ENCODE measurements around the gene CPED1. TPM values are rescaled to one million over a fixed set of nuclear protein-coding genes. Genes with fewer than 3 reads are reported as not detected.
"Not testable (repeated sequence)": the region's sequence is repeated elsewhere in the genome, so short reads cannot be mapped to it uniquely, and the experiment has no call there.

CPED1 gene
- total RNA-seq, 1 experiment from 2014 or later, result 1.8 TPM

DNA sequence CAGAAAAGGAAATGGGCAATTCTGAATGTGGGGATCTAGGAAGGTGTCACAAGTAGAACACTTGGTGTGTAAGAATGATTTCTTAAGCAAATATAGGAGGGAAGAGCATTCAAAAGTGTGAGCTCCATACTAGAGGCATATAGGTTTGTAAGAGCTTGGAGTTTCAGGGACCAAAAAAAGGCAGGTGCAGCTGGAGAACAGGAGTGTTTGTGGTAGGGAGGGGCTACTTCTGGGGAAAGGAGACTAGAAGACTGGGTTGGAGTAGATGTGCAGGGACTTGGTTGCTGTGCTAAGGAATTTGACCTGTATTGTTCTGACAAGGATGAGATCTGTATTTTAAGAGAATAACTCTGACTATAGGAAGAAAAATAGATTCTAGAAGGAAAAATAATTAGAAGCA, 46.4 kb downstream of the CPED1 start:
- Histone ChIP-seq H2AFZ (ENCODE audit: low read length) (no peak overlapping the region), H3K27me3 (ENCODE audit: low read length) (no peaks in the 10 kb centered on the region), H4K20me1 (ENCODE audit: low read length) (no peaks in the 10 kb centered on the region), H3K4me1 (ENCODE audit: insufficient read depth, low read length) (peaks cover 8% of the 10 kb centered on the region; the same call in 1 of the 2 replicates), H3K9me2 (replicated peaks; ENCODE audit: low read length) (no peaks in the 10 kb centered on the region), H3K36me3 (ENCODE audit: low read depth, low read length) (no peaks in the 10 kb centered on the region), H3K27ac (ENCODE audit: low read length) (no peak overlapping the region), H3K4me2 (ENCODE audit: low read length) (no peak overlapping the region), H3K9ac (ENCODE audit: low read length) (no peak overlapping the region), H3K79me2 (ENCODE audit: low read length) (no peaks in the 10 kb centered on the region), H3K9me3 (ENCODE audit: low read length) (no peaks in the 10 kb centered on the region), H3F3A (ENCODE audit: low read length, unreplicated experiment) (no peaks in the 10 kb centered on the region), H3K4me3 (ENCODE audit: low read length) (no peak overlapping the region)
- intact Hi-C loops (cut with micrococcal nuclease), result no loop called here
- DNase-seq, result no peak
- BruUV-seq (replicated peaks), result no TSS peak
- ChIA-PET CTCF (no interaction called here), POLR2A (ENCODE audit: unreplicated experiment) (interaction anchor here (0.6 kb wide), 2 partner anchors 8 to 279 kb away, joined by 3 to 4 read pairs; no protein-coding TSS in a partner anchor)
- TF ChIP-seq EZH2phosphoT487 (IDR thresholded peaks at IDR 0.05; ENCODE audit: borderline replicate concordance, low read length) (no peak), EZH2 (IDR thresholded peaks at IDR 0.05; ENCODE audit: low read length, unreplicated experiment) (no peak)
- TF ChIP-seq, protein P1, sequence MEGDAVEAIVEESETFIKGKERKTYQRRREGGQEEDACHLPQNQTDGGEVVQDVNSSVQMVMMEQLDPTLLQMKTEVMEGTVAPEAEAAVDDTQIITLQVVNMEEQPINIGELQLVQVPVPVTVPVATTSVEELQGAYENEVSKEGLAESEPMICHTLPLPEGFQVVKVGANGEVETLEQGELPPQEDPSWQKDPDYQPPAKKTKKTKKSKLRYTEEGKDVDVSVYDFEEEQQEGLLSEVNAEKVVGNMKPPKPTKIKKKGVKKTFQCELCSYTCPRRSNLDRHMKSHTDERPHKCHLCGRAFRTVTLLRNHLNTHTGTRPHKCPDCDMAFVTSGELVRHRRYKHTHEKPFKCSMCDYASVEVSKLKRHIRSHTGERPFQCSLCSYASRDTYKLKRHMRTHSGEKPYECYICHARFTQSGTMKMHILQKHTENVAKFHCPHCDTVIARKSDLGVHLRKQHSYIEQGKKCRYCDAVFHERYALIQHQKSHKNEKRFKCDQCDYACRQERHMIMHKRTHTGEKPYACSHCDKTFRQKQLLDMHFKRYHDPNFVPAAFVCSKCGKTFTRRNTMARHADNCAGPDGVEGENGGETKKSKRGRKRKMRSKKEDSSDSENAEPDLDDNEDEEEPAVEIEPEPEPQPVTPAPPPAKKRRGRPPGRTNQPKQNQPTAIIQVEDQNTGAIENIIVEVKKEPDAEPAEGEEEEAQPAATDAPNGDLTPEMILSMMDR (conservative IDR thresholded peaks at IDR 0.05; ENCODE audit: low read depth, low read length), result no peak
- ATAC-seq, result no peak

DNA sequence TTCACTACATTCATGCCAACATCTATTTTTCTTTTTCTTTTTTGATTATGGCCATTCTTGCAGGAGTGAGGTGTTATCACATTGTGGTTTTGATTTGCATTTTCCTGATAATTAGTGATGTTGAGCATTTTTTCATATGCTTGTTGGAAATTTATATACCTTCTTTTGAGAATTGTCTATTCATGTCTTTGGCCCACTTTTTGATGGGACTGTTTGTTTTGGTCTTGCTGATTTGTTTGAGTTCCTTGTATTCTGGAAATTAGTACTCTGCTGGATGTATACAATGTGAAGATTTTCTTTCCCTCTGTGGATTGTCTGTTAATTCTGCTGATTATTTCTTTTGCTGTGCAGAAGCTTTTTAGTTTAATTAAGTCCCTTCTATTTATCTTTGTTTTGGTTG, 48.3 kb downstream of the CPED1 start:
- H3K9me2 ChIP-seq (replicated peaks; ENCODE audit: low read length); H3K79me2 ChIP-seq (ENCODE audit: low read length); H4K20me1 ChIP-seq (ENCODE audit: low read length); CTCF ChIA-PET; H3K27ac ChIP-seq (ENCODE audit: low read length); H3K27me3 ChIP-seq (ENCODE audit: low read length); DNase-seq; H2AFZ ChIP-seq (ENCODE audit: low read length); H3K9me3 ChIP-seq (ENCODE audit: low read length); H3K4me2 ChIP-seq (ENCODE audit: low read length); H3F3A ChIP-seq (ENCODE audit: low read length, unreplicated experiment); intact Hi-C loops (cut with micrococcal nuclease); POLR2A ChIA-PET (ENCODE audit: unreplicated experiment); ATAC-seq; H3K9ac ChIP-seq (ENCODE audit: low read length); H3K36me3 ChIP-seq (ENCODE audit: low read depth, low read length); BruUV-seq (replicated peaks); H3K4me3 ChIP-seq (ENCODE audit: low read length): not testable (repeated sequence)
- H3K4me1 ChIP-seq (ENCODE audit: insufficient read depth, low read length), result peaks cover 12% of the 10 kb centered on the region

DNA sequence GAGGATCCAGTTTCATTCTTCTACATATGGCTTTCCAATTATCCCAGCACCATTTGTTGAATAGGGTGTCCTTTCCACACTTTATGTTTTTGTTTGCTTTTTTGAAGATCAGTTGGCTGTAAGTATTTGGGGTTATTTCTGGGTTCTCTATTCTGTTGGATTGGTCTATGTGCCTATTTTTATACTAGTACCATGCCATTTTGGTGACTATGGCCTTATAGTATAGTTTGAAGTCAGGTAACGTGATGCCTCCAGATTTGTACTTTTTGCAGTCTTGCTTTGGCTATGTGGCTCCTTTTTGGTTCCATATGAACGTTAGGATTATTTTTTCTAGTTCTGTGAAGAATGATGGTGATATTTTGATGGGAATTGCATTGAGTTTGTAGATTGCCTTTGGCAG, 48.8 kb downstream of the CPED1 start:
- peaks cover 17% of the 10 kb centered on the region for H3K4me1 ChIP-seq (ENCODE audit: insufficient read depth, low read length)
- H4K20me1 ChIP-seq (ENCODE audit: low read length); H3F3A ChIP-seq (ENCODE audit: low read length, unreplicated experiment); BruUV-seq (replicated peaks); H3K27ac ChIP-seq (ENCODE audit: low read length); H3K79me2 ChIP-seq (ENCODE audit: low read length); DNase-seq; H3K4me3 ChIP-seq (ENCODE audit: low read length); H3K4me2 ChIP-seq (ENCODE audit: low read length); H3K9me3 ChIP-seq (ENCODE audit: low read length); H2AFZ ChIP-seq (ENCODE audit: low read length); intact Hi-C loops (cut with micrococcal nuclease); H3K36me3 ChIP-seq (ENCODE audit: low read depth, low read length); CTCF ChIA-PET; POLR2A ChIA-PET (ENCODE audit: unreplicated experiment); H3K27me3 ChIP-seq (ENCODE audit: low read length); H3K9ac ChIP-seq (ENCODE audit: low read length); H3K9me2 ChIP-seq (replicated peaks; ENCODE audit: low read length); ATAC-seq: not testable (repeated sequence)

DNA sequence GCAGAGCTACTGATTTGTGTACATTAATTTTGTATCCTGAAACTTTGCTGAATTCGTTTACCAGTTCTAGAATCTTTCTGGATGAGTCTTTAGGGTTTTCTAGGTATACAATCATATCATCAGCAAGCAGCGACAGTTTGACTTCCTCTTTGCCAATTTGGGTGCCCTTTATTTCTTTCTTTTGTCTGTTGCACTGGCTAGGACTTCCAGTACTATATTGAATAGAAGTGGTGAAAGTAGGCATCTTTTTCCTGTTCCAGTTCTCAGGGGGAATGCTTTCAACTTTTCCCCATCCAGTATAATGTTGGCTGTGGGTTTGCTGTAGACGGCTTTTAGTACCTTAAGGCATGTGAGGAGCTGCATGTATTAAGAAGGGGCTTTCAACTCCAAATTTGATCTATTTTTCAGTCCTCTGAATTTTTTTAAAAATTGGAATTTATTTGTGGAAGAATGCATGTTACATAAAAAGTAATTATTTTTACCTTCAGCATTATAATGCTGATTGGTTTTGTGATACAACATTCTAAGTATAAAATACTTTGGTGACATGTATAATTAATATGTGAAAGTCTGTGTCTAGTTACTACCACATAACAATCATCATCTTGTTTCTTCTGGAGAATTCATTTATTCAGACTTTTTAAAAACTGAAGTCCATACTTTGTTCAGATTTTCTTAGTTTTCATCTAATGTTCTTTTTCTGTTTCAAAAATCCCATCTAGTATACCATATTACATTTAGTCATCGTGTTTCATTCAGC, 49.6 kb downstream of the CPED1 start:
- Histone ChIP-seq H3F3A (ENCODE audit: low read length, unreplicated experiment) (no peaks in the 10 kb centered on the region), H3K4me2 (ENCODE audit: low read length) (no peak overlapping the region), H3K9me3 (ENCODE audit: low read length) (no peaks in the 10 kb centered on the region), H3K9me2 (replicated peaks; ENCODE audit: low read length) (no peaks in the 10 kb centered on the region), H4K20me1 (ENCODE audit: low read length) (no peaks in the 10 kb centered on the region), H3K9ac (ENCODE audit: low read length) (no peak overlapping the region), H3K27ac (ENCODE audit: low read length) (no peak overlapping the region), H3K4me3 (ENCODE audit: low read length) (no peak overlapping the region), H3K27me3 (ENCODE audit: low read length) (no peaks in the 10 kb centered on the region), H3K4me1 (ENCODE audit: insufficient read depth, low read length) (peaks cover 10% of the 10 kb centered on the region), H3K79me2 (ENCODE audit: low read length) (no peaks in the 10 kb centered on the region), H3K36me3 (ENCODE audit: low read depth, low read length) (no peaks in the 10 kb centered on the region), H2AFZ (ENCODE audit: low read length) (no peak overlapping the region)
- TF ChIP-seq EZH2phosphoT487 (IDR thresholded peaks at IDR 0.05; ENCODE audit: borderline replicate concordance, low read length) (no peak), EZH2 (IDR thresholded peaks at IDR 0.05; ENCODE audit: low read length, unreplicated experiment) (no peak)
- TF ChIP-seq, protein P1 (conservative IDR thresholded peaks at IDR 0.05; ENCODE audit: low read depth, low read length), result no peak
- CTCF ChIA-PET, result no interaction called here
- BruUV-seq (replicated peaks), result no TSS peak
- no peak for DNase-seq
- no peak for ATAC-seq
- POLR2A ChIA-PET (ENCODE audit: unreplicated experiment), result no interaction called here
- intact Hi-C loops (cut with micrococcal nuclease), result no loop called here

All from PC-3 (cell line).